SKM-1 treated with dmso at 0.1 percent for 144 hours (cell line): ENCODE measurements around the gene PTPN7.
"Not testable (repeated sequence)": the region's sequence is repeated elsewhere in the genome, so short reads cannot be mapped to it uniquely, and the experiment has no call there.

Source experiments
- DNase-seq: peaks from one replicate; lab custom pipeline; 2025; ENCODE audit not compliant: unreplicated experiment; lab: John Stamatoyannopoulos, UW

PTPN7 gene

DNA sequence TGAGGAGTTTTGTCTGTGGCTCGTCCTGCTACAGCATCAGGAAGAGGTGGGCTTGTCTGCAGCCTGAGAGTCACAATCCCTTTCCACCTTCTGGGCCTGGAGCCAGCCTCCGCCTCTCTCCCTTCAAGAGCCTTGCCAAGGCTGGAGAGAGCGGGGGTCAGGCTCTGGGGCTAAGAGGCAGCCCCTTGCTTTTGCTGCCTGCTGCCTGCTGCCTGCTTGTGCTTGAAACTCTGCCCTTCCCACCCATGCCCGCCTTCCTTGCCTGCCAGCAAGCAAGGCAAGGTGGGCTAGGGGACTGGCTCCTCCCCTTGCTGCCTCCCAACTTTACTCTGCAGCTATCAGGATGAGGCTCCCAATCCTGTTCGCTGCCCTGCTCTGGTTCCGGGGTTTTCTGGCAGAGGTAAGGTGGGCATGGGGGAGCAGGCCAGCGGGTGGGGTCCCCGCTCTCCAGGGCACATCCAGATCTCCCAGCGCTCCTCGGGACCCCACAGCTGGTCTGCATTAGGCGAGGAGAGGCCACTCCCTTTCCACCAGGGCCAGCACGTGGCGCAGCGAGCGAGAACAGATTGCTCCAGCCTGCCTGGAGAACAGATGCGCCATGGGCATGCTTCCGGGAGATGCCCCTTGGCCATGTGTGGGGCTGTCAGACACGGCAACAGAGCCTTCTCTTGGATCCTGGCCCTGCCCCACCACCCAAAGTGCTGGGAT, 7.5 kb upstream of the PTPN7 start:
- DNase-seq, result no peak

GRCh38 chr1:202167054-202167453, 6.7 kb upstream of the PTPN7 start:
- DNase-seq, result not testable (repeated sequence)

- no peak for DNase-seq
Observed at GRCh38 chr1:202165942-202166843, 5.8 kb upstream of the PTPN7 start.

DNA sequence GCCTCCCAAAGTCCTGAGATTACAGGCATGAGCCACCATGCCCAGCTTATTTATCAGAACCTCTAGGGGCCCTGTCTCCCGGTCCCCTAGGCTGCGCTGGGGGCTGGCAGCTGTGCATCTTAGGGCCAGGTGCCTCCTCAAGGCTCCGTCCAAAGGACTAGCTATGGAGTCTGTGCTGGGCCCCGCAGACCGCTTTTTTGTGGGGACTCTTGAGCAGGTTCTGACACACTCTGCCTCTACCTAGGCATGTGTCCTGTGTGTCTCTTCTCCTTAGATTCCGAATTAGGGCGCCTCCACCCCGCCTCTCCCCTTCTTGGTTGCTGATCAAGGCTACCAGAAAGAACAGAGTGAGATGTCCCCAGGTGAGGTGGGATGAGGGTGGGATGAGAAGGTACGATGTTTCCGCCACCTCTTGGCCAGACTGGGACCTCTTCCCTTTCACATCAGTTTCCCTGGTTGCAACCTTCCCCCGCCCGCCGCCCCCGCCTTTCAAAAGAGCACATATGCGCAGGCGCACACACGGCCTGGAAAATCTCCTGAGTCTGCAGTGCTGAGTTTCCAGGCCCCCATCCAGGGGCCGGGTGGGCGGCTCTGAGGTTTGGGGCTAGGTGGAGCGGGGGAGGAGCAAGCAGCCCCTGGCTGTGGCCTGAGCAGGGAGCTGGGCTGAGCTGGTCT, 5.0 kb upstream of the PTPN7 start:
- DNase-seq, result no peak

GRCh38 chr1:202164271-202165037, 4.1 kb upstream of the PTPN7 start:
- DNase-seq, result no peak

- DNase-seq, result no peak
Observed at GRCh38 chr1:202163281-202164270, 3.2 kb upstream of the PTPN7 start.

GRCh38 chr1:202162418-202163280, 2.2 kb upstream of the PTPN7 start:
- peak; percentile 75 for DNase-seq

DNA sequence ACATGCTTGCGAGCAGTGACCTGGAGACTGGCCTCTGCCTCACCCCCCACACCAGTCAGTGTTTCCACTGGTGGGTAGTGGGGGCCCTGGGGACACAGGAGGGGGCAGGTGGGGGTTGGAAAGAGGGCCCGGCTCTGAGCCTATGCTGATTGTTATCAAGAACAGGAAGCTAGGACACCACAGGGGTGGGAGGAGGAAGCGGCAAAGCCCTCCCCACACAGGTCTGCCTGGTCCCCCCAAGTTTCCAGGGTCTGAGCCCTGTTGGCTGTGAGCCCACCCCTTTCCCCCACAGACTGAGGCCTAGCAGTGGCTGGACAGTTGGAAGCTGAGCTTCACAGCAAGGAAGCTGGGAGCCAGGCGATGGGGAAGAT, 1.6 kb upstream of the PTPN7 start:
- peak; percentile 63 for DNase-seq

DNA sequence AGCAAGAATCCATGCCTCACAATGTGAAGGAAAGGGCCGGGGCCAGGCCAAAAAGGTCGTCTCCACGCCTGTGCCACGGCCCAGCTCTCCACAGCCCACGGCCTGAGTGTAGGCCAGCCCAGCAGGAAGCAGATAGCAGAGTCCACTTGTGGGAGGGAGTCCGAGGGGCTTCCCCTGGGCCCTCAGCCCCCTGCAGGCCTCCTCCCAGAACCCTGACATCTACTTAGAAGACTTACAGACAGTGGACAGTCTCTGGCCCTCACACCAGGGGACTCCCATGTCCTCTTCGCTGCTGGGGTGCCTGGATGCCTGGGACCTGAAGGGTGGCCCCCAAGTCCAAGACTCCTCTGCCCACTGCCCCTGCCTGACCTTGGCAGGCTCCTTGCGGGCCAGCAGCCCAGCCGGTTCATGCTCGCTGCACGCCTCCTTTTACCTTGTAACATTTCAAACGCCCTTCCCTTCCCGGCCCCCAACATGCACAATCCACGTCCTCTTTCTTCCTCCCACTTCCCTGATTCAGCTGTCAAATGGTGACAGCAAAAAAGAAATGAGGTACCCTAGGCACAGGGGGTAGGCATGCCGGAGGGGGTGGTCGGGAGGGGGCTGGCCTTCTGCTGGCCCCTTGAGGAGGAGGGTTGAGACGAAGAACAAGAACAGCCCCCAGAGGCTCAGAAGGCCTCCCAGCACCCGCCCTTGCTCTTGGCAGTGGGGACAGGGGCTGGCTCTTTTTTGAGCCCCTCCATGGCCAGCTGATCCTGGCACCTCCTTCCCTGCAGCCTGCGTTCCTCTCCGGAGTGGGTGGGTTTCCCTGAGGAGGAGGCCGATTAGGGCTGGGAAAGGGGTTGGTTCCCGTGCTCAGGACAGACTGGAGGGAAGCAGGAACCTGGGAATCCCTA, 997 bp upstream of the PTPN7 start:
- peak; percentile 27 for DNase-seq

DNA sequence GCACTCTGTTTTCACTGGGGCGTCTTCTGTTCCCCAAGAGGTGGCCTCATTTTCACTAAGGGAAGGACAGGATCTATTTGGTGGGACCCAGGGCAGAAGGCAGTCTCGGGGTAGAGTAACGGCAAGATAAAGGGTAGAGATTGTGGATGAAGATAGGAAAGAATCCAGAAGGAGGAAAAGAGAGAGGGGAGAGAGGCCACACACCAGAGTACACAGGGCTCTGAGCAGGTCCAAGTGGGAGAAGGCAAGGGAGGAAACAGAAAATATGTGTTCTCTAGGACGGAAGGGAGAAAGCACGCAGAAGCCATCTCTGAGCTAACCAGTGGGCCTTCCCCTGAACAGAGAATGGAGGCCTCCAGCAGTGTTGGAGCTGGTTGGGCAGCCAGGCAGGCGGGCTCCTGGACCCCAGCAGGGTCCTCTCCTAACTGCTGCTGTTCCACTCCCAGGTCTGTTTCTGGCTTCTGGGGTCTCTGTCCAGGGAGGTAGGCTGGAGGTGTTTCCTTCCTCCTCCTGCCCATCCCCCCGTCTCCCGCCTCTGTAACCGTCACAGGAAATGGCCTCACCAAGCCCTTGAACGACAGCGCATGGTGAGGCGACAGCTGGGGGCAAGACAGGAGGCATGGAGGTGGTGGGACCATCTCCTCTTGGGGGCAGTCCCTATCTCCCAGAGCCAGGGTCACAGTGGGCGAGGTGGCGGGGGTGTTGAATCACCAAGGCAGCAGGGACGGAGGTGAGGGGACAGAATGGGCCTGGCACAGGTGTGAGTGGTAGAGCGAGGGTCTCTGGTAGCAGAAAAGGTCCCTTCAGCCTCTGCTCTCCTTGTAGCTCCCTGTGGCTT, 649 bp downstream of the PTPN7 start:
- DNase-seq, result peak; percentile 49

GRCh38 chr1:202158810-202159533, 1.4 kb downstream of the PTPN7 start:
- DNase-seq, result peak; percentile 35

GRCh38 chr1:202157945-202158344, 2.5 kb downstream of the PTPN7 start:
- no peak for DNase-seq

DNA sequence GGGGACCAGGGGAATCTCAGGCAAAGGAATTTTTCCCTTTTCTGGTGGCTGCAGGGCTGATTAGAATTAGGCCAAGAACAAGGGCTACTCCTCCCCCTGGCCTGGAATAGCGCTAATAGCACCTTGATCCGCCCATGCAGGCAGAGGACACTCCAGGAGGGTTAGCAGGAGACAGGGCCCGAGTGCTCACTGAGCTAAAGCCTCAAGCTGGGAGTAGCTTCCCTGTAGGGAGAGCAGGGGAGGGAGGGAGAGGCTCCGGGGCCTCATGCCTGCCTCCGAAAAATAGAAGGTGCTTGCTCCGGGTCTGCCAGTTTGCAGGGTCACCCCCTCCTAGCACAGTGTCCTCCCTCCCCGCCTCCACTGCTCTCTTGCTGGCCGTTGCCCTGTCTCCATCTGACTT, 3.8 kb downstream of the PTPN7 start:
- no peak for DNase-seq

DNA sequence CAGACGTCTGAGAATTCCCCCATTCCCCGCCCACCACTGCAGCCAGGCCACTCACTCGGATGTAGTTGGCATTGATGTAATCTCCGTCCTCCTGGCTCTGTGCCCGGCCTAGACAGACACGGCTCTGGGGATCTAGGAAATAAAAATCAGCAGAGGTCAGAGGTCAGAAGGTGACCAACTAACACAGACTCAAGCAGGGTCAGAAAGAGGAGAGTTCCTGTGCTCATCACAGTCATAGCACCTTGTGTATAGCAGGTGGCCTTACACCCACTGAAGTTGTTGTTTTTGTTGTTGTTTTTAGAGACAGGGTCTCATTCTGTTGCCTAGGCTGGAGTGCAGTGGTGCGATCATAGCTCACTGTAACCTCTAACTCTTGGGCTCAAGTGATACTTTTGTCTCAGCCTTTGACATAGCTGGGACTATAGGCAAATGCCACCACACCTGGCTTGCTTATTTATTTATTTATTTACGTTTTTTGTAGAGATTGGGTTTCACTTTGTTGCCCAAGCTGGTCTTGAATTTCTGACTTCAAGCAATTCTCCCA, 4.9 kb downstream of the PTPN7 start:
- no peak for DNase-seq

- peak; percentile 72 for DNase-seq
Observed at GRCh38 chr1:202154766-202155477, 5.5 kb downstream of the PTPN7 start.
